ENCODE data around the gene INSIG1.

INSIG1 gene

DNA sequence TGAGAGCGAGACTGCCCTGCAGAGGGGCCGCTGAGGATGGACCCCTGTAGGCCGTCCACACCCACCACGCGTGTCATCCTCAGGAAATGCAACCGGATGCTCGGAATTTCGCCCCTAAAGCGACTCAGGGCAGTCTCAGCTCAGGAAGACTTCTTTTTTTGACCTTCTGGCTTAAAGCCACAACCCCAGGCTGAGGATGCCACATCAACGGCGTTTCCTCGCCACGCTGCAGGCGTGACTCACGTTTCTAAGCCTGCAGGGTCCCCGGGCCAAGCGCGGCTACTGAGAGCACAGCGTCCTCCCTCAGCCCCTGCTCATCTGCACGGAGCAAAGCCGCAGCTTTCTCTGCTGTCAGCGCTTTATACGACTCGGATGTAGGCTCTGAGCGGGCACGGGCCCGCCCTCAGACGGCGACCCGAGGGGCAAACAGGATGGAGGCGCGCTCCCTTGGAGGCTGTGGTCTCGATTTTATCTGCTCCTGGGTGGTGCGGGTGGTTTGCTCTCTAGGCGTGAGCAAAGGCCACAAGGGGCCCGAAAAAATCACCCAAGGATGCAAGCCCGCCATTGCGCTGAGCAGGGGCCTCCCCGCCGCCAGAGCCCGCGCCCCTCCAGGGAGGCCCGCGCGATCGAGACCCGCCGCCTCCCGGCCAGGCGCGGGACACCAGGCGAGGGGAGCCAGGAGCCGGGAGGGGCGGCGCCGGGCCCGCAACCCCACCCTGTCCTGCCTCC lies 726 bp upstream of the INSIG1 start:
- TF ChIP-seq, protein P1, sequence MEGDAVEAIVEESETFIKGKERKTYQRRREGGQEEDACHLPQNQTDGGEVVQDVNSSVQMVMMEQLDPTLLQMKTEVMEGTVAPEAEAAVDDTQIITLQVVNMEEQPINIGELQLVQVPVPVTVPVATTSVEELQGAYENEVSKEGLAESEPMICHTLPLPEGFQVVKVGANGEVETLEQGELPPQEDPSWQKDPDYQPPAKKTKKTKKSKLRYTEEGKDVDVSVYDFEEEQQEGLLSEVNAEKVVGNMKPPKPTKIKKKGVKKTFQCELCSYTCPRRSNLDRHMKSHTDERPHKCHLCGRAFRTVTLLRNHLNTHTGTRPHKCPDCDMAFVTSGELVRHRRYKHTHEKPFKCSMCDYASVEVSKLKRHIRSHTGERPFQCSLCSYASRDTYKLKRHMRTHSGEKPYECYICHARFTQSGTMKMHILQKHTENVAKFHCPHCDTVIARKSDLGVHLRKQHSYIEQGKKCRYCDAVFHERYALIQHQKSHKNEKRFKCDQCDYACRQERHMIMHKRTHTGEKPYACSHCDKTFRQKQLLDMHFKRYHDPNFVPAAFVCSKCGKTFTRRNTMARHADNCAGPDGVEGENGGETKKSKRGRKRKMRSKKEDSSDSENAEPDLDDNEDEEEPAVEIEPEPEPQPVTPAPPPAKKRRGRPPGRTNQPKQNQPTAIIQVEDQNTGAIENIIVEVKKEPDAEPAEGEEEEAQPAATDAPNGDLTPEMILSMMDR (IDR thresholded peaks at IDR 0.05; ENCODE audit: low read depth, low read length, missing control alignments): no peak
- peak; percentile 73 for DNase-seq
- in situ Hi-C loops (cut with HindIII; ENCODE audit: low pct_ligation_motif_present, low sequenced_read_pairs): no loop called here
- no peaks in the 10 kb centered on the region for H3K36me3 ChIP-seq (replicated peaks)
- peak overlapping the region; percentile 88 for H3K27ac ChIP-seq
- H3K27me3 ChIP-seq (replicated peaks): no peaks in the 10 kb centered on the region
- H3K4me3 ChIP-seq (ENCODE audit: low read depth, low read length): peak overlapping the region; percentile 57

DNA sequence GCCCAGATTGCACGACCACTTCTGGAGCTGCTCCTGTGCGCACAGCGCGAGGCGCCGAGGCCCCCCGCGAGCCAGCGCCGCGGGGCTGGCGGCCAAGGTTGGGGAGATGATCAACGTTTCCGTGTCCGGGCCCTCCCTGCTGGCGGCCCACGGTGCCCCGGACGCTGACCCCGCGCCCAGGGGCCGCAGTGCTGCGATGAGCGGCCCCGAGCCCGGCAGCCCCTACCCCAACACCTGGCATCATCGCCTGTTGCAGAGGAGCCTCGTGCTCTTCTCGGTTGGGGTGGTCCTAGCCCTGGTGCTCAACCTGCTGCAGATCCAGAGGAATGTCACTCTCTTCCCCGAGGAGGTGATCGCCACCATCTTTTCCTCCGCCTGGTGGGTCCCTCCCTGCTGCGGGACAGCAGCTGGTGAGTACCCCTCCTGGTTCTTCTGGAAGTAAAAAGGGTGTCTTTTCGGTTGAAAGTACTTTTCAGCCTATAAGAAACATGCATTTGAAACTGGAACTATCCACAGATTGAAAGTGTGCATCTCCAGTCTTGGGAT lies 683 bp downstream of the INSIG1 start:
- in situ Hi-C loops (cut with HindIII; ENCODE audit: low pct_ligation_motif_present, low sequenced_read_pairs): no loop called here
- no peak for DNase-seq

DNA sequence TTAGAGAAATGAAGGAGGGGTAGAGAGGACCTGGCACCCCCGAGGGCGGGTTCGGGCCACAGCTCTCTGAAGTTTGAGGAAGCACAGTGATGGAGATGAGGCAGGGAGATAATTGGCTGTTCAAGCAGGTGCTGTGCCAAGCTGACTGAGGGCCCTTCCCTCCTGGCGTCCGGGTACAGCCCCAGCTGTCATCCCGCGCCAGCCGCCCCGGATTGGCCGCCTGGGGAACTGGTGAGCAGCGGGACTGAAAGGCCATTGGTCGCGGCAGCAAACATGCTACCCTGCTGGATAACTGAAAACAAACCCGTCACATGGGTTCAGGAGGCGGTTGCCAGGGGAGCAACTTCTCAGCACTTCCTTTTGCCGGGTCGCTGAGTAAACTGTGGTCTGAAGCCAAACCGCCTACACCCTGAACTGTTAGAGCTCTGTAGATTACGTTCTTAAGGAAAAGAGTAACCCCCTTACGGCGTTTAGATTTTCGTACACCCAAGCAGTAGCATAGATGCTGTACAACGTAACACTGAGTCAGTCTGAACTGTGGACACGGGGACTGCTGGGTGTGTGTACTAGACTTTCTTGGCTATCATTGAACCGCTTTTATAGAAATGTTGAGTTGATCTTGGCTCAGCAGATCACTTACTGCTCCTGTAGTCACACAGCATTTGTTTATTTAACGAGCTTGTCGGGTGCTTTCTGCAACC lies 1.3 kb downstream of the INSIG1 start:
- in situ Hi-C loops (cut with HindIII; ENCODE audit: low pct_ligation_motif_present, low sequenced_read_pairs): no loop called here
- TF ChIP-seq, protein P1 (IDR thresholded peaks at IDR 0.05; ENCODE audit: low read depth, low read length, missing control alignments): no peak
- peak; percentile 97 for DNase-seq

More for the DNA sequence above, 683 bp downstream of the INSIG1 start:
- peak overlapping the region; percentile 98 for H3K4me3 ChIP-seq (ENCODE audit: low read depth, low read length)
- TF ChIP-seq, protein P1 (IDR thresholded peaks at IDR 0.05; ENCODE audit: low read depth, low read length, missing control alignments): no peak
- peaks cover 8% of the 10 kb centered on the region for H3K36me3 ChIP-seq (replicated peaks)
- H3K27me3 ChIP-seq (replicated peaks): no peaks in the 10 kb centered on the region
- H3K27ac ChIP-seq: peak overlapping the region; percentile 85

DNA sequence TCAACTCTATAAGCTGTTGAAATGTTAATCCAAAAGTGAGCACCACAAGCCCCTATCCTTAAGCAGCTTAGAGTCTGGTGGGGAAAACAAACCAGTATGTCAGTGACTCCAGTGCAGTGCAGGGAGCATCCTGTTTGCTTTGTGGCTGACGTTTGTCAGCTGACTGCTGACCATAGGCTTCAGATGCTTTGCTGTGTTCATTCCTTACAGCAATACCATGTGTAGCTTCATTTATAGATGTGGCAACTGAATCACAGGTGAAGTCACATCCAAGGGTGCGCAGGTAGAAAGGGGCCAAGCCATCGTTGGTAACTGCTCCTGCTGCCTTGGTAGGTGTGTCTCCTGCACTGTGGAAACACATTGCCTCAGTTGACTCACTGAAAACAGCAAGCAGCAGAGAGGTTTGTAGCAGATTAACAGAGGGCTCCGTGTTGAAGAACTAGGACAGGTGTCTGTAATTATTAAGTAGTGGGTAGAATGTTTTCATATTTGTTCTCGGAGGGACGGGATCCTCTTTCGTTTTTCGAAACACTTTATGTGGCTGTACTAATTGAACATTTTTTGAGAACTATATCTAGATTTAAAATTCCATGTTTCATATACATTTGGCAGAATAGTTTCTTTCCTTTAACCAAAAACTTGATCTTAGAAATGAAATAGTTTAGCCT lies 2.0 kb downstream of the INSIG1 start:
- H3K36me3 ChIP-seq (replicated peaks): peaks cover 15% of the 10 kb centered on the region
- H3K27me3 ChIP-seq (replicated peaks): no peaks in the 10 kb centered on the region
- H3K27ac ChIP-seq: peak overlapping the region; percentile 85
- no peak for DNase-seq
- H3K4me3 ChIP-seq (ENCODE audit: low read depth, low read length): peak overlapping the region; percentile 98
- TF ChIP-seq, protein P1 (IDR thresholded peaks at IDR 0.05; ENCODE audit: low read depth, low read length, missing control alignments): no peak
- in situ Hi-C loops (cut with HindIII; ENCODE audit: low pct_ligation_motif_present, low sequenced_read_pairs): loop anchor here (5.0 kb wide), 1 partner anchor 107 kb away; no protein-coding TSS in a partner anchor

More for the DNA sequence above, 1.3 kb downstream of the INSIG1 start:
- H3K27me3 ChIP-seq (replicated peaks): no peaks in the 10 kb centered on the region
- H3K36me3 ChIP-seq (replicated peaks): peaks cover 11% of the 10 kb centered on the region
- H3K27ac ChIP-seq: peak overlapping the region; percentile 85
- H3K4me3 ChIP-seq (ENCODE audit: low read depth, low read length): peak overlapping the region; percentile 98

DNA sequence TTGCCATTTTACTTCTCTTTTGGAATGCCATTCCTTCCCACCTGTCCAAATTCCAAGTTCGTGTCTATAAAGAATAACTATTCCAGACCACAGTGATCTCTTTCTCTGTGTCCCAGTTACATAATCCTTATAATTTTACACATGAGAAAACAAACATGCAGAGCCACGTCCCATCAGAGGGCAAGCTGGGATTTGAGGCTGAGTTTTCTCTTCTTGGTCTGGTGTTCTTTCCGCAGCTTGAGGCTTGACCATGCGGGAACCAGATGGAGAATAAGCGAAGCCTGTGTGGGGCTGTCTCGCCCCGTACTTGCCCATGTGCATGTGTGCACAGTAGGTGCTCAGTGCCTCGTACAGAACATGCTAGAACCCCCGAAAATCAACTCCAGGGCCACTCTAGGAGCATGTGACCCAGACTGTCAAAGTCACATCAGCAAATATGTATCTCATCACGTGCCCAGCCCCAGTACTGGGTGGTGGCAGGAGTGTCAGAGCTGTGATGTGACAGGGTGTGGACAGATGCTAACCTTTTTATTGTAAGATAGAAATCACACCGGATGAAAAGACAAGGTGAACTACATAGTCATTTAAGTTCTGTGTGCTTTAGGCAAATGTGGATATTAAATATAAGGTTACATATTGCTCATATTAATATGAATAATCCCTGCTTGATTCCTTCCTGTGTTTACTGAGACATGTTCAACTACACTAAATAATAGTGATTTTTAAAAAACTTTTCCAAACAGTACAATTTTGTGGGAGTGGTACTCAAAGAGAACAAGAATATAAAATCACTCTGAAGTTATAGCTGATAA lies 3.2 kb downstream of the INSIG1 start:
- DNase-seq: no peak
- peak overlapping the region; percentile 98 for H3K4me3 ChIP-seq (ENCODE audit: low read depth, low read length)
- TF ChIP-seq, protein P1 (IDR thresholded peaks at IDR 0.05; ENCODE audit: low read depth, low read length, missing control alignments): no peak
- in situ Hi-C loops (cut with HindIII; ENCODE audit: low pct_ligation_motif_present, low sequenced_read_pairs): loop anchor here (5.0 kb wide), 1 partner anchor 109 kb away; no protein-coding TSS in a partner anchor
- H3K27ac ChIP-seq: no peak overlapping the region
- peaks cover 23% of the 10 kb centered on the region for H3K36me3 ChIP-seq (replicated peaks)
- no peaks in the 10 kb centered on the region for H3K27me3 ChIP-seq (replicated peaks)
